Measurements from ENCODE around the gene BCAS3. TPM values are rescaled to one million over a fixed set of nuclear protein-coding genes. Genes with fewer than 3 reads are reported as not detected.

Gene BCAS3
- total RNA-seq, 3 donors from 2014 or later: 21.6 to 33.4 (median 32.1) TPM

DNA sequence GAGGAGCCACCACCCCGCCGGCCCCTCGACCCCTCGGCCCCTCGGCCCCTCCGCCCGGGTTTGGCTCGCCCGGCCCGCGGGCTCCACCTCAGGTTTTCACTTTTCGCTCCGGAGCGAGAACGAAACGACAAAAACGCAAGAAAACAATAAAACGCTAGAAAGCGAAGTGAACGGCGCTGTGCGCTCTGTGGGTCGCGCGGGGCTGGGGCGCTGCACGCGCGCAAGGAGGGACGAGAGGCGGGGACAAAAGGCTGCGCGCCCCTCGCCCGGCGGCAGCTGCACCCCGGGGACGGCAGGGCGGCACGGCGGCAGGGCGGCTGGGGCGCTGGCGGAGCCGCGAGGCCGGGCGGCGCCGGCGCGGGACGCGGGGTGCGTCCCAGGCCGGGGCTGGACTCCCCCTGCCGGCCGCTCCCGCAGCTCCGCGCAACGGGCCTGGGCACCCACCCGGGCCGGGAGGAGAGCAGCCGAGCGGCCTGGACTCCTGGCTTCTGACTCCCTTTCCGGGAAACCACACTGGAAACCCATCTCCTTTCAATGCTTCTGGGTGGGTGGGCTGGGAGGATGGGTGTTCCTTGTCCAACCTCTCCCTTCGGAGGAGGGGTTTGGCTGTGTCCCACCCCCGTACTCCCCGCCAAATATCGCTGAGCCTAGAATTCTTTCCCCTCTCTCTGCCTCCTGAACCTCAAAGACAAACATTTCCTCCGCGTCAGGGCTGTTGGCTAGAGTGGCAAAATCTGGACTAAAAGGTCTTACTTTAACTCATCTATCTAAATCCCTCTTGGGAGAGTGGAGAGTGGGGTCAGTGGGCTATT lies 731.9 kb downstream of the BCAS3 start:
- TF ChIP-seq, protein P1, sequence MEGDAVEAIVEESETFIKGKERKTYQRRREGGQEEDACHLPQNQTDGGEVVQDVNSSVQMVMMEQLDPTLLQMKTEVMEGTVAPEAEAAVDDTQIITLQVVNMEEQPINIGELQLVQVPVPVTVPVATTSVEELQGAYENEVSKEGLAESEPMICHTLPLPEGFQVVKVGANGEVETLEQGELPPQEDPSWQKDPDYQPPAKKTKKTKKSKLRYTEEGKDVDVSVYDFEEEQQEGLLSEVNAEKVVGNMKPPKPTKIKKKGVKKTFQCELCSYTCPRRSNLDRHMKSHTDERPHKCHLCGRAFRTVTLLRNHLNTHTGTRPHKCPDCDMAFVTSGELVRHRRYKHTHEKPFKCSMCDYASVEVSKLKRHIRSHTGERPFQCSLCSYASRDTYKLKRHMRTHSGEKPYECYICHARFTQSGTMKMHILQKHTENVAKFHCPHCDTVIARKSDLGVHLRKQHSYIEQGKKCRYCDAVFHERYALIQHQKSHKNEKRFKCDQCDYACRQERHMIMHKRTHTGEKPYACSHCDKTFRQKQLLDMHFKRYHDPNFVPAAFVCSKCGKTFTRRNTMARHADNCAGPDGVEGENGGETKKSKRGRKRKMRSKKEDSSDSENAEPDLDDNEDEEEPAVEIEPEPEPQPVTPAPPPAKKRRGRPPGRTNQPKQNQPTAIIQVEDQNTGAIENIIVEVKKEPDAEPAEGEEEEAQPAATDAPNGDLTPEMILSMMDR (IDR thresholded peaks at IDR 0.05): peak; percentile 17
- intact Hi-C loops (cut with DNase I, micrococcal nuclease): loop anchor here (10.0 kb wide), 4 partner anchors 135 to 425 kb away; no protein-coding TSS in a partner anchor
- no peaks in the 10 kb centered on the region for H3K9me3 ChIP-seq

DNA sequence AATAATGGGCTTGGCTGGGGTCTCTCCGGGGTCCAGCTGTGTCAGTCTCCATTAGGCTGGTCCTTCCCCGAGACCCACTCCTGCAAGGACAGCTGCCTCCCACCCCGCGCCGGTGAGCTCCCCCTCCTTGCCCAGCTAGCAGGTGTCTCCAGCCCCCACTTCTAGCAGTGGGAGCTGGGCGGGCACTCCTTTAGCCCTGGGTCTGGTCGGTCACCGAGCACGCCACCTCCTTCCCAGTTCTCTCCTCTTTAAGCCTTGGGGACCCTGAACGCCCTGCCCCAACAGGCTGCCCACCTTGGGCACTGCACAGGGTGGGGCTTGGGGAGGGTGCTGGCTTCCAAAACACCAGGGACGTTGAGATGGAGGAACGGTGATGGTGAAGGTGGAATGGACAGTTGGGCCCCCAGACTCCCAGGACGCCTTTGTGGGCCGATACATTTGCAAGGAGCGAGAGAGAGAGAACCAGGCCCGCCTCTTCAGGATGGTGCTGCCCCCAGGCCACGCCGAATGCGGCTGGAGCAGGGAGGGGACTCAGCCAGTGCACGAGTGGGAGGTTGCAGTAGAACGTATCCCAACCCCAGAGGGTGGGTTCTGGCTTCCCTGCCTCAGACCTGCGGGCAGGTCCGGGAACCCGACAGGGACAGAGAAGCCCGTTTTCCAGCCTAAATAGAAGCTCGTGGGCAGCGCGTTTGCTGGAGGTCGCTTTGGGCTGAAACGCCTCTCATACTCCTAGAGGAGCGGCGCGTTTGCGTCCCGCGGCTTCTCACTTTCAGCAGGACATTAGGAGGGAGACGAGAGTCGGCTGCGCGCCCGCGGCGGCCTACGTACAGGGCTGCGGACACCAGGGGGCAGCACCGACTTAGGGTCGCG lies 732.7 kb downstream of the BCAS3 start:
- H3K4me3 ChIP-seq: no peak overlapping the region
- intact Hi-C loops (cut with DNase I, micrococcal nuclease): loop anchor here (10.0 kb wide), 3 partner anchors 134 to 424 kb away; no protein-coding TSS in a partner anchor
- H3K36me3 ChIP-seq (ENCODE audit: low read depth): no peaks in the 10 kb centered on the region
- TF ChIP-seq, protein P1 (IDR thresholded peaks at IDR 0.05): peak; percentile 37
- H3K9me3 ChIP-seq: no peaks in the 10 kb centered on the region
- peak; percentile 79 to 87 (median 82) for DNase-seq
- peaks cover 25% of the 10 kb centered on the region for H3K4me1 ChIP-seq (ENCODE audit: low read depth)
- peak; percentile 59 for ATAC-seq

More for the DNA sequence above, 731.9 kb downstream of the BCAS3 start:
- Histone ChIP-seq H3K36me3 (ENCODE audit: low read depth) (no peaks in the 10 kb centered on the region), H3K4me1 (ENCODE audit: low read depth) (peaks cover 31% of the 10 kb centered on the region), H3K4me3 (no peak overlapping the region)
- peak; percentile 37 for ATAC-seq
- DNase-seq: peak; percentile 48 to 71 (median 60)

DNA sequence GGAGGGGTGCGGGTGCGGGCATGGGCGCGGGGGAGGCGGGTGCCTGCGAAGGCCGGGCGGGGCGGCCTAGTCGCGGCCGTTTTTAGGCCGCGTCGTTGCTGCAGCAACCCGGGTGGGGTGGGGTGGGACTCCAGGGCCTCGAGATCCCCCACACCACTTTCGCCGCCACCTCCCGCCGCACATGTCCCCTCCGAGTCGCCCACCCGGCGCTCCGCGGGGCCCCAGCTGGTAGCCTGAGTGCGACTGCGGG lies 733.3 kb downstream of the BCAS3 start:
- Histone ChIP-seq H3K9me3 (no peaks in the 10 kb centered on the region), H3K36me3 (ENCODE audit: low read depth) (no peaks in the 10 kb centered on the region), H3K4me3 (no peak overlapping the region), H3K4me1 (ENCODE audit: low read depth) (peaks cover 25% of the 10 kb centered on the region)
- TF ChIP-seq, protein P1 (IDR thresholded peaks at IDR 0.05): no peak
- DNase-seq: no peak
- ATAC-seq: no peak
- intact Hi-C loops (cut with DNase I, micrococcal nuclease): loop anchor here (10.0 kb wide), 3 partner anchors 134 to 424 kb away; no protein-coding TSS in a partner anchor

DNA sequence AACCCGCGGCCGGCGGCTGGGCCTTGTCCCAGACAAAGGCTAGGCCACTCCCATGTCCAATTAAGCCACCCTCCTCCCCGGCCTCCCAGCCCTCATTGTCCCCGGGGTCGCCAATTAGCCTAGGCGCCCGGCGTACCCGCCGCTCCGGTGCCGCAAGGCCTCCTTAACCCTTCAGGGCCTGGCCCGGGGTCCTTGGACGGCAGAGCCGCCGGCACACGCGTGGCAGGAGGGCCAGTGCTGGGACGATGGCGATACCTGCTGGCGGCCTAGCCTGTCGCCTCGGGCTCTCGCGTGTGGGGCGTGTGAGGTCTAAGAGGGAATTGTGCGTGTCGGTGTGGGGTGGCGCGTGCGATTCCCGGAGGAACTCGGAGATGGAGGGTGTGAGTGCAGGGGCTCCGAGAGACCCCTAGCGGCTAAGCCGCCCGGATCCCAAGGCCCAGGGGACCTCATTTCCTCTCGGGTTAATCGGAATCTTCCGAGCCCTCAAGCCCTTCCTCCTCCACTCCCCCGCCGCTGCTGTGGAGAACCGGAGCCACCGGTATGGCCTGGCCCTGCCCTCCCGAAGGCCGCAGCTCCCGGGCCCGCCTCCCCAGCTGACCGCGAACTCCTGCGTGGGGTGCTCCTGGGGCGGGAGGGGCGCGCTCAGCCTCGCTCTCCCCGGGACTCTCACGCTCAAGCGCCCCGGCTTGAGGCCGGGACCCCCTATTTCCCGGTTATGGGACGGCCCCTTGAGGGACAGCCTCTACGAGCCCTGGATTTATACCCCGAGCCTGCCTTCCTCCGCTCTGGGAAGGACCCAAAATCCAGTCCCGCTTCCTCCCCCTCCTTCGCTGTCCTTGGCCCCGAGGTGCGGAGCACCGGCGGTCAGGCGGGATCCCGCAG lies 733.9 kb downstream of the BCAS3 start:
- TF ChIP-seq, protein P1 (IDR thresholded peaks at IDR 0.05): no peak
- Histone ChIP-seq H3K9me3 (no peaks in the 10 kb centered on the region), H3K36me3 (ENCODE audit: low read depth) (no peaks in the 10 kb centered on the region), H3K4me3 (peak overlapping the region; percentile 17), H3K4me1 (ENCODE audit: low read depth) (peaks cover 25% of the 10 kb centered on the region)
- intact Hi-C loops (cut with DNase I, micrococcal nuclease): loop anchor here (10.0 kb wide), 3 partner anchors 133 to 423 kb away; no protein-coding TSS in a partner anchor
- DNase-seq (peak; percentile 44 to 68 (median 68)), ATAC-seq (peak; percentile 49)

All from mucosa of descending colon (tissue), 3 donors.